ENCODE measurements around the gene CABP1. TPM values are rescaled to one million over a fixed set of nuclear protein-coding genes. Genes with fewer than 3 reads are reported as not detected.
A peak's percentile ranks its signal among the peaks of the same experiment; 100 is the strongest.

The CABP1 gene
- total and polyA plus RNA-seq, 2 of the 13 experiments (the other 11 are each of a cell fraction or from before 2014, with no cell fraction given), result not detected

DNA sequence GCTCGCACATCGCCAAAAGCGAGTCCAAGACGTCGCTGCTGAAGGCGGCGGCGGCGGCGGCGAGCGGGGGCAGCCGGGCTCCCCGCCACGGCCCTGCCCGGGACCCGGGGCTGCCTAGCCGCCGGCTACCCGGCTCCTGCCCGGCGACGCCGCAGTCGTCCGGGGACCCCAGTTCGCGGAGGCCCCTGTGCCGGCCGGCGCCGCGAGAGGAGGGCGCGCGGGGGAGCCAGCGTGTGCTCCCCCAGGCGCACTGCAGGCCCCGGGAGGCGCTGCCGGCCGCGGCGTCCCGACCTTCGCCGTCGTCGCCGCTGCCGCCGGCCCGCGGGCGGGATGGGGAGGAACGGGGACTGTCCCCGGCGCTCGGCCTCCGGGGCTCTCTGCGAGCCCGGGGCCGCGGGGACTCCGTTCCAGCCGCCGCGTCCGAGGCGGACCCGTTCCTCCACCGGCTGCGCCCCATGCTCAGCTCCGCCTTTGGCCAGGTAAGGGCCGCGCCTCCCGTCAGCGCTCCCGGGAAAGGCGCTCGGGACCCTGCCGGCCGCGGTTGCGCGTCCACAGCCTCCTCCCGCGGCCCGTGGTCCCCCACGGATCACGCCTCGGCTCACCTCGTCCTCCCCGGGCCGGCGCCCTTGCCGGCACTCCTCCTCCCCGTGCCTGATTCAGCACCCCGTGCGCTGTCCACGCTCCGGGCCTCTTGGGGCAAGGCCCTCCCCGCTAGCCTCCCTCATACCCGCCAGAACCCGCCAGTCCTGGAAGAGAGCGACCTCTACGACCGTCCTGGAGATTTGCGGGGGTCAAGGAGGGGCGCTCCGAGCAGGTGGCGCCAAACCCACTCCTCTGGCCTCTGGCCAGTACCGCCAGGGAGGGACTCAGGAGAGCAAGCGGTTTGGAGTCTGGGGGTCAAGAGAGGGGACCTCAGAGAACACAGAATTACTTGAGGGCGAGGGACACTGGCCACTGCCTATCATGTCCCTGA lies 721 bp downstream of the CABP1 start (continued):
- TF ChIP-seq REST (IDR thresholded peaks at IDR 0.05; ENCODE audit: borderline replicate concordance in 1 of 2, low read depth in 1 of 2, low read length in 2 of 2), result peak in 1 of 2 experiments; percentile 93
- TF ChIP-seq, protein P1, sequence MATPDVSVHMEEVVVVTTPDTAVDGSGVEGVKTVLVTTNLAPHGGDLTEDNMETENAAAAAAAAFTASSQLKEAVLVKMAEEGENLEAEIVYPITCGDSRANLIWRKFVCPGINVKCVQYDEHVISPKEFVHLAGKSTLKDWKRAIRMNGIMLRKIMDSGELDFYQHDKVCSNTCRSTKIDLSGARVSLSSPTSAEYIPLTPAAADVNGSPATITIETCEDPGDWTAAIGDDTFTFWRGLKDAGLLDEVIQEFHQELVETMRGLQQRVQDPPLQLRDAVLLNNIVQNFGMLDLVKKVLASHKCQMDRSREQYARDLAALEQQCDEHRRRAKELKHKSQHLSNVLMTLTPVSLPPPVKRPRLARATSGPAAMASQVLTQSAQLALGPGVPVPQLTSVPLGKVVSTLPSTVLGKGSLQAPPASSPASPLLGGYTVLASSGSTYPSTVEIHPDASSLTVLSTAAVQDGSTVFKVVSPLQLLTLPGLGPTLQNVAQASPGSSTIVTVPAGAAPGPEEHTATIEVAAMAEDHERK (CRISPR knock-in tag; IDR thresholded peaks at IDR 0.05; ENCODE audit: low read depth), result no peak
- TF ChIP-seq ZNF333 (CRISPR knock-in tag; IDR thresholded peaks at IDR 0.05; ENCODE audit: borderline replicate concordance), result no peak
- no peak for TF ChIP-seq CENPT (CRISPR knock-in tag; IDR thresholded peaks at IDR 0.05; ENCODE audit: low read depth)
- peak; percentile 75; the same call in 1 of the 2 replicates for TF ChIP-seq ZNF563 (CRISPR knock-in tag; IDR thresholded peaks at IDR 0.05)
- TF ChIP-seq ZNF737 (CRISPR knock-in tag; IDR thresholded peaks at IDR 0.05; ENCODE audit: borderline replicate concordance), result no peak
- TF ChIP-seq TGIF2 (CRISPR knock-in tag; IDR thresholded peaks at IDR 0.05), result no peak
- no peak for TF ChIP-seq ZBTB3 (CRISPR knock-in tag; IDR thresholded peaks at IDR 0.05; ENCODE audit: borderline replicate concordance, low read depth)
- peak; percentile 95 for TF ChIP-seq MIER2 (CRISPR knock-in tag; IDR thresholded peaks at IDR 0.05)
- TF ChIP-seq, protein P2, sequence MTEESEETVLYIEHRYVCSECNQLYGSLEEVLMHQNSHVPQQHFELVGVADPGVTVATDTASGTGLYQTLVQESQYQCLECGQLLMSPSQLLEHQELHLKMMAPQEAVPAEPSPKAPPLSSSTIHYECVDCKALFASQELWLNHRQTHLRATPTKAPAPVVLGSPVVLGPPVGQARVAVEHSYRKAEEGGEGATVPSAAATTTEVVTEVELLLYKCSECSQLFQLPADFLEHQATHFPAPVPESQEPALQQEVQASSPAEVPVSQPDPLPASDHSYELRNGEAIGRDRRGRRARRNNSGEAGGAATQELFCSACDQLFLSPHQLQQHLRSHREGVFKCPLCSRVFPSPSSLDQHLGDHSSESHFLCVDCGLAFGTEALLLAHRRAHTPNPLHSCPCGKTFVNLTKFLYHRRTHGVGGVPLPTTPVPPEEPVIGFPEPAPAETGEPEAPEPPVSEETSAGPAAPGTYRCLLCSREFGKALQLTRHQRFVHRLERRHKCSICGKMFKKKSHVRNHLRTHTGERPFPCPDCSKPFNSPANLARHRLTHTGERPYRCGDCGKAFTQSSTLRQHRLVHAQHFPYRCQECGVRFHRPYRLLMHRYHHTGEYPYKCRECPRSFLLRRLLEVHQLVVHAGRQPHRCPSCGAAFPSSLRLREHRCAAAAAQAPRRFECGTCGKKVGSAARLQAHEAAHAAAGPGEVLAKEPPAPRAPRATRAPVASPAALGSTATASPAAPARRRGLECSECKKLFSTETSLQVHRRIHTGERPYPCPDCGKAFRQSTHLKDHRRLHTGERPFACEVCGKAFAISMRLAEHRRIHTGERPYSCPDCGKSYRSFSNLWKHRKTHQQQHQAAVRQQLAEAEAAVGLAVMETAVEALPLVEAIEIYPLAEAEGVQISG (CRISPR knock-in tag; IDR thresholded peaks at IDR 0.05), result 0 out of 2 replicates have a peak, but pooled peaks have one; percentile 10
- TF ChIP-seq ZSCAN22 (CRISPR knock-in tag; IDR thresholded peaks at IDR 0.05), result no peak
- no peak for TF ChIP-seq ZFP41 (CRISPR knock-in tag; IDR thresholded peaks at IDR 0.05; ENCODE audit: borderline replicate concordance)
- no peak for TF ChIP-seq ZNF280D (CRISPR knock-in tag; IDR thresholded peaks at IDR 0.05)
- no peak for TF ChIP-seq ZBTB38 (CRISPR knock-in tag; IDR thresholded peaks at IDR 0.05)
